ENCODE measurements around the gene INO80D. TPM values are rescaled to one million over a fixed set of nuclear protein-coding genes. Genes with fewer than 3 reads are reported as not detected.
"Not testable (repeated sequence)": the region's sequence is repeated elsewhere in the genome, so short reads cannot be mapped to it uniquely, and the experiment has no call there.

Gene INO80D
- total and polyA plus RNA-seq, 5 donors = 2.7 to 16.4 (median 13.5) TPM

DNA sequence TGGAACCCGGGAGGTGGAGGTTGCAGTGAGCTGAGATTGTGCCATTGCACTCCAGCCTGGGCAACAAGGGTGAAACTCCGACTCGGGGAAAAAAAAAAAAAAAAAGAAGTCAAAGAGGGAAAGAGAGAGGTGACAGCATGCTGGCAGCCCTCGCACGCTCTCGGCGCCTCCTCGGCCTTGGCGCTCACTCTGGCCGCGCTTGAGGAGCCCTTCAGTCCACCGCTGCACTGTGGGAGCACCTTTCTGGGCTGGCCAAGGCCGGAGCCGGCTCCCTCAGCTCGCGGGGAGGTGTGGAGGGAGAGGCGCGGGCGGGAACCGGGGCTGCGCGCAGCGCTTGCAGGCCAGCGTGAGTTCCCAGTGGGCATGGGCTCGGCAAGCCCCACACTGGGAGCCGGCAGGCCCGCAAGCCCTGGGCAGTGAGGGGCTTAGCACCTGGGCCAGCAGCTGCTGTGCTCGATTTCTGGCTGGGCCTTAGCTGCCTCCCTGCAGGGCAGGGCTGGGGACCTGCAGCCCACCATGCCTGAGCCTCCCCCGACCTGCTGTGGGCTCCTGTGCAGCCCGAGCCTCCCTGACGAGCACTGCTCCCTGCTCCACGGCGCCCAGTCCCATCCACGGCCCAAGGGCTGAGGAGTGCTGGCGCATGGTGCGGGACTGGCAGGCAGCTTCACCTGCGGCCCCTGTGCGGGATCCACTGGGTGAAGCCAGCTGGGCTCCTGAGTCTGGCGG is 108.9 kb downstream of the INO80D start:
- H3K27ac ChIP-seq (ENCODE audit: low read length); H3K27me3 ChIP-seq (ENCODE audit: control insufficient read depth, insufficient read depth); H3K9me3 ChIP-seq (ENCODE audit: control insufficient read depth, low read length); H3K4me1 ChIP-seq (ENCODE audit: control insufficient read depth, insufficient read depth, low read length); DNase-seq; ATAC-seq; H3K4me3 ChIP-seq (ENCODE audit: low read length); intact Hi-C loops (cut with DNase I): not testable (repeated sequence)
- 97% methylated on average over 39 of the region's 39 CpGs for WGBS

DNA sequence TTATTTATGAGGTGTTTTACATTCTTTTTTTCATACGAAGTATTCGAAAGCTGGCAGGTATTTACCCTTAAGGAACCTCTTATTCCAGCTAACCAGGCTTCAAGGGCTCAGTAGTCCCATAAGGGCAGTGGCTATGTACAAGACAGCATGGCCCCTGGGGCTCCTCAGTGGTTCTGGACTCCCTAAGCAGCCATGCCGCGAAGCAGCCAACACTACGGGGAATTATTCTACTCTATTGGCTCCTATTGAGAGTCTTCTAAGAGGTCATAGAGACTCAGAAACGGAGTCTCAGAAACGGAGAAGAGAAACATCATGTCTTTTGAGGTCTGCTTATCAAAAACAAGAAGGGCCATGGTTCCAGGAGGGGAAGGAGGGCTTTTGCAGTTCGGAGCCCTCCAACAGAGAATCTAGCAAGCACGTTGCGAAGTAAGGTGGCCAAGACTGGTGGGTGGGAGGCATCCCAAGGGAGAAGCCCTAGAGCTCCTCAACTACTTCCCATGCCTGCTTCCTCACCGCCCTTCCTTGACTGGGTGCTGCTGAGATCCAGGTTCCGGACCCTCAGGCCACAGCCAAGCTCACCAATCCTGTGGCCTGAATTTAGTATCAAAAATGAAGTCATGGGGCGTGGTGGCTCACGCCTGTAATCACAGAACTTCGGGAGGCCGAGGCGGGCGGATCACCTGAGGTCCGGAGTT is 109.7 kb downstream of the INO80D start:
- no peak overlapping the region for H3K4me3 ChIP-seq (ENCODE audit: low read length)
- no peak for ATAC-seq
- no peaks in the 10 kb centered on the region for H3K4me1 ChIP-seq (ENCODE audit: control insufficient read depth, insufficient read depth, low read length)
- H3K27me3 ChIP-seq (ENCODE audit: control insufficient read depth, insufficient read depth) = peaks cover 2% of the 10 kb centered on the region
- H3K9me3 ChIP-seq (ENCODE audit: control insufficient read depth, low read length) = no peaks in the 10 kb centered on the region
- 90% methylated on average over 19 of the region's 19 CpGs for WGBS
- no peak overlapping the region for H3K27ac ChIP-seq (ENCODE audit: low read length)
- no peak for DNase-seq
- intact Hi-C loops (cut with DNase I) = no loop called here

DNA sequence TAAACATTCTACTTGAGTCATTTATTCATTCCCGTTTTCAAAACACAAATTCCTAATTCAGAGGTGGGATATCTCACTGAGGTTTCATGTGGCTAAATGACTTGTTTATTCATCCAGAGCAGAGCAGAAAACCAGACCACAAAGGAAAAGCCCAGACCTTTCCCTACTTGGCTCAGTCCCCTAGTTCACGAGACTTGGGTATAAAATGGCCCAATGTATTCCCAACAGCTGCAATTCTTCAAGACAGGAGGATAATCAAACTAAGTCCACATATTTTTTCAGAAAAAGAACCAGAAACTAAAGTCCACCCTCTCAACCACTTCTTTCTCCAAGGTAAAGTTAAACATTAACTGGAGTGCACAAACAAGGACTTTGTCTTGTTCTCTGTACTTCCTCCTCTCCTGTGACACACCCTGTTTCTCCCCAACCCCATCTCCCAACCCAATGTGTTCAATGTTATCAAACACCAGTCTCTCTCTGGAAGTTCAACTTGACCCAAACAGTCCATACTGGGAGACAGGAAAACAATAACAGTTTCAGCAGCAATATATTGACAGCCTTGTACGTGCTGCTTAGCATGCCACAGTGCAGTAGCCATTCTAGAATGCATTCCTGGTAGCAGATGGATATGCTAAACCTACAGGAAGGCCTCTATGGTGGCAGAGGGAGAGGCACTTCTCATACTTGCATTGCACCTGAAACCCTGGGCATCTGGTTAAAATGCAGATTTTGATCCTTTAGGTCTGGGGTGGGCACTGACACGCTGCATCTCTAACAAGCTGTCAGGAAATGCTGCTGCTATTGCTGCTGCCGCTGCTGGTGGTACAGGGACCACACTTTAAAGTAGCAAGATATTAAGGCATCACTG is 110.7 kb downstream of the INO80D start:
- peaks cover 2% of the 10 kb centered on the region for H3K27me3 ChIP-seq (ENCODE audit: control insufficient read depth, insufficient read depth)
- ATAC-seq = peak in 1 of 2 donors; percentile 40
- H3K9me3 ChIP-seq (ENCODE audit: control insufficient read depth, low read length) = no peaks in the 10 kb centered on the region
- WGBS = 66% methylated on average over 5 of the region's 5 CpGs
- no peak overlapping the region for H3K27ac ChIP-seq (ENCODE audit: low read length)
- no peak overlapping the region for H3K4me3 ChIP-seq (ENCODE audit: low read length)
- no peaks in the 10 kb centered on the region for H3K4me1 ChIP-seq (ENCODE audit: control insufficient read depth, insufficient read depth, low read length)
- no peak for DNase-seq
- intact Hi-C loops (cut with DNase I) = no loop called here

DNA sequence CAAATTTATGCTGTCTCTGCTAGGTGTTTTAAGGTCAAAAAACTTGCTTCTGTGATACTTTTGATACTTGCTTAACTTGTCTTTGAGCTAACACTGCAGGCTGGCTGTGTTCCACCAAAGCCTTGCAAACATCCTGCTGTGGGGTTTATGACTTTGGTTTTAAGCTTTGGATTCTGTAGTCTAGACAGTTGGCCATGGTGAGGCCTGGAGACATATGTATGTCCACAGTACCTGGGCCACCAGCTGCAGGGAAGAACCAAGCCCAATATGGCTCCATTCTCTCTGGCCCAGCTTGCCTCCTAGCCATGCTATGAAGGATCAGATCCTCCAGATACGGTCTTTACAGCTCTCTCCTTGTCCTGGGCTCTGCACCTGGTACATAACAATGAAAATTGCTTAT is 113.9 kb downstream of the INO80D start:
- DNase-seq = no peak
- 82% methylated on average over 1 of the region's 1 CpG for WGBS
- no peak overlapping the region for H3K4me3 ChIP-seq (ENCODE audit: low read length)
- H3K9me3 ChIP-seq (ENCODE audit: control insufficient read depth, low read length) = no peaks in the 10 kb centered on the region
- H3K4me1 ChIP-seq (ENCODE audit: control insufficient read depth, insufficient read depth, low read length) = no peaks in the 10 kb centered on the region
- peaks cover 2% of the 10 kb centered on the region for H3K27me3 ChIP-seq (ENCODE audit: control insufficient read depth, insufficient read depth)
- no peak overlapping the region for H3K27ac ChIP-seq (ENCODE audit: low read length)
- intact Hi-C loops (cut with DNase I) = no loop called here
- no peak for ATAC-seq

DNA sequence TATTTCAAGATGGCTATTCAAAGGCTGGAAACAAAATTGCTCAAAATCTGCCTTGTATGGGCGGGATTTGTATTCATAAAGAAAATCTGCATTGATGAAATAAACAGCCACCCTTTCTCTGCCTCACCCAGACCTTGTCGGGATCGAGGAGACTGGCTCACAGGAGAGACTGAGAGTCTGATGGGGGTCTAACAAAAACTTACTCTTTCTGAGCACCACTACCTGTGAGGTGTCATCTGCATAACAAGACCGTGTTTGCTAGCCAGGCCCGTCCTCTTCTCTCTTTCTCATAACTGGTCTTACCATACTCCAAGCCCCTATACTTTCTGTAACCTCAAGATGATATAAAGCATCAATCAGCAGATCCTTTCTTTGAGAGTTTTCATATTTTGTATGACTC is 115.6 kb downstream of the INO80D start:
- intact Hi-C loops (cut with DNase I) = no loop called here
- 65% methylated on average over 5 of the region's 5 CpGs for WGBS
- H3K4me3 ChIP-seq (ENCODE audit: low read length) = no peak overlapping the region
- peaks cover 2% of the 10 kb centered on the region for H3K27me3 ChIP-seq (ENCODE audit: control insufficient read depth, insufficient read depth)
- DNase-seq (no peak), ATAC-seq (no peak)
- H3K4me1 ChIP-seq (ENCODE audit: control insufficient read depth, insufficient read depth, low read length) = no peaks in the 10 kb centered on the region
- no peaks in the 10 kb centered on the region for H3K9me3 ChIP-seq (ENCODE audit: control insufficient read depth, low read length)
- no peak overlapping the region for H3K27ac ChIP-seq (ENCODE audit: low read length)

DNA sequence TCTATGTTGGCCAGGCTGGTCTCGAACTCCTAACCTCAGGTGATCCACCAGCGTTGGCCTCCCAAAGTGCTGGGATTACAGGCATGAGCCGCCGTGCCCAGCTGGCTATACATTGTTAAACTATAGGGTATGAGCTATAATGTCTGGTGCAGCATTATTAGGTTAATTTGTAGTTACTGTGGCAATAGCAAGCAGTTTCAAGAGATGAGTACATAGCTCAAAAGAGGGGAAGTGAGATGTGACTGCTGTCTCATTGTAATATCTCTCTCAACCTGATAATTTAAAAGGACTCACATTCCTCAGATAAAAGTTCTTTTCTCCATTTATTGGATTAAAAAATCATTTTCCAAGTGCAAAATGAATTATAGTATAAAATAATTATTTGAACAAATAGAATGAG is 116.4 kb downstream of the INO80D start:
- no peak for DNase-seq

DNA sequence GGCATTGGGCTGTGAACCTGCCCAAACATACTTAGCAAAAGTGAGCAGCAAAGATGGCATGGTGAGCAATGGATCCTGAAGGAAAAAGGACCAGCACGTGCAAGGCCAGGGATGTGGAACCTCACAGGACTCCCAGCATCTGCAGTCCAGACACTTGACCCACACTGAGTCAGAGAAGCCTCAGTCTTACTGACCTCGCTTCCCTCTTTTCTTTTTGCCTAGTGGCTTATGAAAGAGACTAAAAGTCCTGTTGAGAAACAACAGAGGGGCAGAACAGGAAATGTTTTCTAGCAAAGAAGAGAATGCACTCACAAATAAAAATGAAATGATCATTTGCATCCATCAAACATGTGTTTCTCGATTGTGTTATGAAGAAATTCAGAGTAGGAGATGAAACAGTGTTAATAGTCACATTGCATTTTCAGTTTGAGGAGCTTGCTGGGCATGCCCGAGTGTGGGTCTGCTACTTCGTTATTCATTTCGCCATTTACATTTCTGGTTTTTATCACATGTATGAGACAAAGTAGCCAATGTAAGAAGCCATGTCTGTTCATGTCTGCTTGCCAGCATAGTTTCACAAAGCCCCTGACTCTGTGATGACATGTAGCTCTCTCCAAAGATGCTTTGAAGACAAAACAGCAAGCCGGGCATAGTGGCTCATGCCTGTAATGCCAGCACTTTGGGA is 118.4 kb downstream of the INO80D start:
- no peak for DNase-seq
- WGBS = 79% methylated on average over 7 of the region's 7 CpGs
- intact Hi-C loops (cut with DNase I) = no loop called here
- Histone ChIP-seq H3K4me3 (ENCODE audit: low read length) (no peak overlapping the region), H3K4me1 (ENCODE audit: control insufficient read depth, insufficient read depth, low read length) (no peaks in the 10 kb centered on the region), H3K9me3 (ENCODE audit: control insufficient read depth, low read length) (no peaks in the 10 kb centered on the region), H3K27ac (ENCODE audit: low read length) (no peak overlapping the region), H3K27me3 (ENCODE audit: control insufficient read depth, insufficient read depth) (peaks cover 2% of the 10 kb centered on the region)
- ATAC-seq = no peak

More for the DNA sequence above, 116.4 kb downstream of the INO80D start:
- Histone ChIP-seq H3K4me1 (ENCODE audit: control insufficient read depth, insufficient read depth, low read length) (no peaks in the 10 kb centered on the region), H3K27me3 (ENCODE audit: control insufficient read depth, insufficient read depth) (peaks cover 2% of the 10 kb centered on the region), H3K27ac (ENCODE audit: low read length) (no peak overlapping the region), H3K9me3 (ENCODE audit: control insufficient read depth, low read length) (no peaks in the 10 kb centered on the region), H3K4me3 (ENCODE audit: low read length) (no peak overlapping the region)
- 93% methylated on average over 4 of the region's 4 CpGs for WGBS
- intact Hi-C loops (cut with DNase I) = no loop called here
- ATAC-seq = no peak

DNA sequence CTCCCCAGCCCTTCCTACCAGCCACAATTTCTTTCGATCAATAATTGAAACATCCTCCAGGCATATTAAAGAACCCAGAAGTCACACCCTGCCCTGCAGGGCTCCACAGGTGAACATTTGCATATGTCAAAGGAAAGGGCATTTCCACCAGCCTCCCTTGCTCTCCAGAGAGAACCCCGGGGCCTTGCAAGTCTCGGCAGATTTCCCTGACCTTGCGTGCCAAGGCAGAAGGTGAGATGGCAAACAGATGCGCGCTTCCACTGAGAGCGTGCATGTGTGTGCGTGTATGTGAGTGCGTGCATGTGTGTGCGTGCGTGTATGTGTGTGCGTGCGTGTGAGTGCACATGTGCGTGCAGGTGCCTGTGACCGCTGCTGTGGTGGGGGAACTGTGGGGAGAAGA is 120.3 kb downstream of the INO80D start:
- WGBS = 95% methylated on average over 15 of the region's 15 CpGs

DNA sequence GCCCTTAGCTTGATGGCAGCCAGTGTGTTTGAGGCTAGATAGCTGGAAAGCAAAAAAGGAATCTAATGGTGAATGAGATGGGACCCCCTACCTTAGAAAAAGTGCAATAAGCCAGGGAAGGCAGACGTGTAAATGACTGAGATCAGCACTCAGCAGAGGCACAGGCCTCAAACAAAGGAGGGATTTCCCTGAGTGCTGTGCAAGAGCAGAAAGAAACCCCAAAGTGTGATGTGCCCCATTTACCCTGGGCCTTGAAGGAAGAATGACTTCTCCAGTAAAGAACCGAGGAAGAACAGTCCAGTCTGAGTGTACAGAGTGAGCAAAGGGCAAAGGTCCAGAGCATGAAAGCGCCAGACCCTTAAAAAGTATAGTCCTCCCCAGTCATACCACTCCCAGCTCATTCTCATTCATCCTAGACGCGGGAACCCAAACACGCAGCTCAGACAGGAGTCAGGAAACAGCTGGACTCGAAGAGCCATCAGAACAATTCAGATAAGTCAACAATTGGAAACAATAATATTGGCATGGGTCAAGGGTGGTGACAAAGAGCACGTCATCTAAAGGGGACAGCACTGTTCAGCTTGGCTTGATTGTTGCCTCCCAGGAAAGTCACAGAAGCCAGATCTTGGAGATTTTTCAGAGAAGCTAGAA is 121.7 kb downstream of the INO80D start:
- H3K4me1 ChIP-seq (ENCODE audit: control insufficient read depth, insufficient read depth, low read length) = no peaks in the 10 kb centered on the region
- ATAC-seq = peak in 1 of 2 donors; percentile 32
- no peak for DNase-seq
- no peak overlapping the region for H3K27ac ChIP-seq (ENCODE audit: low read length)
- intact Hi-C loops (cut with DNase I) = no loop called here
- no peaks in the 10 kb centered on the region for H3K9me3 ChIP-seq (ENCODE audit: control insufficient read depth, low read length)
- WGBS = 60% methylated on average over 8 of the region's 8 CpGs
- no peak overlapping the region for H3K4me3 ChIP-seq (ENCODE audit: low read length)
- no peaks in the 10 kb centered on the region for H3K27me3 ChIP-seq (ENCODE audit: control insufficient read depth, insufficient read depth)

More for the DNA sequence above, 120.3 kb downstream of the INO80D start:
- Histone ChIP-seq H3K9me3 (ENCODE audit: control insufficient read depth, low read length) (no peaks in the 10 kb centered on the region), H3K27me3 (ENCODE audit: control insufficient read depth, insufficient read depth) (no peaks in the 10 kb centered on the region), H3K4me3 (ENCODE audit: low read length) (no peak overlapping the region), H3K27ac (ENCODE audit: low read length) (no peak overlapping the region), H3K4me1 (ENCODE audit: control insufficient read depth, insufficient read depth, low read length) (no peaks in the 10 kb centered on the region)
- intact Hi-C loops (cut with DNase I) = no loop called here
- ATAC-seq = no peak
- no peak for DNase-seq

DNA sequence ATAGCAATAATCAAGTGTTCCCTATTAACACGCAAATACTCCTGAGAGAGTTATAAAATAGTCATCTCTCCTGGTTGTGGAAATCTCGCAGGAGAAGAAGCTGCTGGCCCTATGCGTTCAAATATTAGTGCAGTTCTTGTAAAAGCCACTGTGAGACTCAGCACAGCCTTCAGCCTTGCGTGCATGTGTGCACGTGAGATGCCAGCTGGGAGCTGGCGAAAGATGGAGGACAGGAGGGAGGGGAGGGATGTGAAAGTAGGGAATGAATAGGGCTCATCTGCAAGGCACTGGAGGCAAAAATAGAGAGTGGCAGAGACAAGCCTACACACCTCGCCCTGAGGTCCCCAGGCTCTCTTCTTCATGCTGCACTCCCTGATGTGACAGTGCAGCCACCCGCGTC is 126.5 kb downstream of the INO80D start:
- Histone ChIP-seq H3K4me1 (ENCODE audit: control insufficient read depth, insufficient read depth, low read length) (no peaks in the 10 kb centered on the region), H3K27ac (ENCODE audit: low read length) (no peak overlapping the region), H3K9me3 (ENCODE audit: control insufficient read depth, low read length) (no peaks in the 10 kb centered on the region), H3K27me3 (ENCODE audit: control insufficient read depth, insufficient read depth) (no peaks in the 10 kb centered on the region), H3K4me3 (ENCODE audit: low read length) (no peak overlapping the region)
- intact Hi-C loops (cut with DNase I) = no loop called here
- 92% methylated on average over 9 of the region's 9 CpGs for WGBS
- ATAC-seq = no peak
- DNase-seq = no peak

Measured in right cardiac atrium (tissue), 5 donors.